Stimulated activated CD8-positive, alpha-beta memory T cell treated with anti-CD3 and anti-CD28 coated beads, Interleukin-12 subunit alpha, Interleukin-12 subunit beta, amount 100 ng/mL, for 24 hours (primary cell): Measurements from ENCODE around the gene XKR3.
"Not testable (repeated sequence)": the region's sequence is repeated elsewhere in the genome, so short reads cannot be mapped to it uniquely, and the experiment has no call there.

Experiments used
- DNase-seq: peaks from one replicate; pipeline ENCODE4 v3.0.0-alpha.2; 2020; ENCODE audit errors: extremely low read depth

XKR3 gene

DNA sequence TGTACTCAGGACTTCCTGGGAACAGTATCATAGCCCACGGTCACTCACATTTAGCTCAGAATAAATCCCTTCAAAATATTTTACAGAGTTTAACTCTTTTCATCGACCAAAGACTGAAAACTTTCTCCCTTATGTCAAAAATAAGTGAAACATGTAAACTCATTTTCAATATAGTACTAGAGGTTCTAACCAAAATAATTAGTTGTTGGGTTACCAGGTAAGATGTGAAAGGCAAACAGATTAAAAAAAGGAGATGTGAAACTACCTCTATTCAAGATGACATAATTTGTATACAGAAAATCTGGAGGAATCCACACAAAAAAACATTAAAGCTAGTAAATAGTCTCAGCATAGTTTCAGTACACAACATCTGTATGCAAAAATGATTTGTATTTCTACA is 20.3 kb downstream of the XKR3 start:
- no peak for DNase-seq

DNA sequence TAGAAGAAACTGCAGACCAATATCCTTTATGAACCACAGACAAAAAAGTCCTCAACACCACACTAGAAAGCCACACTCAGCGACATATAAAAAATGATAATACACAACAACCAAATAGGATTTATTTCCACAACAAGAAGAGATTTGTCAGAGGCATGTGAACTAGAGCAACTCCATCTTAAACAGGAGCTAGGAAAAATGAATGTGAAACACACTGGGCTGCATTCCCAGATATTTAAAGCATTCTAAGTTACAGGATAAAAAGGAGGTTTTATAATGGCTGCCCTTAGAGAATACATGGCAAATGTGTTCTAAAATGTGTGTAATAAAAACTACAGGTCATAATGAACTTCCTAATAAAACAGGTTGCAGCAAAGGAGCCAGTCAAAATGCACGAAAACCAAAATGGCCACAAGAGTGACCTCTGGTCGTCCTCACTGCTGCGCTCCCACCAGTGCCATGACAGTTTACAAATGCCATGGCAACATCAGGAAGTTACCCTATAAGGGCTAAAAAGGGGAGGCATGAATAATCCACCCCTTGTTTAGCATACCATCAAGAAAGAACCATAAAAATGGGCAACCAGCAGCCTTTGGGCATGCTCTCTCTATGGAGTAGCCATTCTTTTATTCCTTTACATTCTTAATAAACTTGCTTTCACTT is 21.8 kb downstream of the XKR3 start:
- DNase-seq: no peak

DNA sequence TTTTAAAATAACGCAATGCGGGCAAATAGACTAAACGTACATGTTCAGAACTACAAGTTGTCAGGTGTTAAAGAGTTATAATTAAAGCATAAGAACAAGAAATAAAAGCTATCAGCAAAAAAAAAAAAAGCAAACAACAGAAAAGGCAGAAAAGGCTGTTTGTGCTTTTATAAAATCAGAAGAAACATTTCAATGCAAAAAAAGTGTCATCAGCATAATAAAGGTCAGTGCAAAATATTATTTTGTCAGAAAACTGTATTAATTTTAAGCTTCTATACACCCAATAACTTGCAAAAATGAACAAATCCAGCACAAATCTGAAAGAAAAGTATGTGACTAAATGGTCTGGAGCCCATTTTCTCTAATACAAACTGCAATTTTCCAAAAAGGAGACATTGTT is 23.6 kb downstream of the XKR3 start:
- no peak for DNase-seq

DNA sequence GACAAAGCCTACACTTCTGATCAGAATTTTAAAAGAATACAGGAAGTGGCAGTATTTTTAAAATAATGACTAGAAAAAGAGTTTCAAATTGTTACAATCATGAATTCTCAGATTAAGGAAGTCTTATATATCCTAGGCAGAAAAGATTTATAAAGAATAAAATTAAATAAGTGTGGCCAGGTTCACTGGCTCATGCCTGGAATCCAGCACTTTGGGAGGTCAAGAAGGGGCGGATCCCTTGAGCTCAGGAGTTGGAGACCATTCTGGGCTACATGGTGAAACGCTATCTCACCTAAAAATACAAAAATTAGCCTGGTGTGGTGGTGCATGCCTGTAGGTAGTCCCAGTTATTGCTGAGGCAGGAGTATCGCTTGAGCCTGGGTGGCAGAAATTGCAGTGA is 24.1 kb downstream of the XKR3 start:
- DNase-seq: no peak

DNA sequence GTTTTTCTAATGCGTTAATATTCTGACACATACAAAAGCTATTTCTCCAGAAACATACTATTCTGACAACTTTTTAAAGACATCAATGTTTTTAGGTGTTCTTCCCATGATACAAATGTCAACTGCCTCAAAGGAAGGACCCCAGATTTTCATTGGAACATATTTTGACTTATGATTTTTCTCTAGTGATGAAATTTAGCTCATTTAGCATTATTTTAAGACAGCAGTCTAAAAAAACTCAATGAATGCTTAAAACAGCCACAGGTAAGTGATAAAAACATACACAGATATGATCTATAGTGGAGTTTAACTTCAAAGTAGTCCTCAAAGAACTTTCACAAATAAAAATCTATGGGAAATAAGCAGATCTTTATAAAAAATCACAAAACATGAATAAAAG is 24.9 kb downstream of the XKR3 start:
- no peak for DNase-seq

DNA sequence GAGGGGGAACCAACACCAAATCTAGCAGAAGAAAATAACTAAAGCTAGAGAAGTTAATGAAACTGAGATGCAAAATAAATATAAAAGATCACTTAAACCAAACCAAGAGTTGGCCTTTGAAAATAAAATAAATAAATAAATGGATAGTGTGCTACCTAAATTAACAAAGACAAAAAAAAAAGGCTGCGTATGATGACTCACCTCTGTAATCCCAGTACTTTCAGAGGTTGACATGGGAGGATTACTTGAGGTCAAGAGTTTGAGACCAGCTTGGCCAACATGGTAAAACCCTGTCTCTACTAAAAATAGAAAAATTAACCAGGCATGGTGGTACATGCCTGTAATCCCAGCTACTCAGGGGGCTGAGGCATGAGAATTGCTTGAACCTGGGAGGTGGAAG is 29.7 kb downstream of the XKR3 start:
- DNase-seq: not testable (repeated sequence)

DNA sequence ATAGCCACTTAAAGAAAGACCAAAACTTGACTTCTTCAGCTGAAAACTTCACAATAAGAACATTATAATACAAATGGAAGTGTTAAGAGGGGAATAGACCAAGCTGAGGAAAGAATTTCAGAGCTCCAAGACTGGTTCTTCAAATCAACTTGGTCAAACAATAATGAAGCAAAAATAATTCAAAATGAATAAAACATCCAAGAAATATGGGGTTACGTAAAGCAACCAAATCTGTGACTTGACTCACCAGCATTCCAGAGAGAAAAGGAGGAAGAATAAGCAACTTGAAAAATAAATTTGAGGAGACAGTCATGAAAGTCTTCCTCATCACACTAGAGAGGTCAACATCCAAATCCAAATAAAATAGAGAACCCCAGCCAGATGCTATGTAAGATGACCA is 31.4 kb downstream of the XKR3 start:
- no peak for DNase-seq

DNA sequence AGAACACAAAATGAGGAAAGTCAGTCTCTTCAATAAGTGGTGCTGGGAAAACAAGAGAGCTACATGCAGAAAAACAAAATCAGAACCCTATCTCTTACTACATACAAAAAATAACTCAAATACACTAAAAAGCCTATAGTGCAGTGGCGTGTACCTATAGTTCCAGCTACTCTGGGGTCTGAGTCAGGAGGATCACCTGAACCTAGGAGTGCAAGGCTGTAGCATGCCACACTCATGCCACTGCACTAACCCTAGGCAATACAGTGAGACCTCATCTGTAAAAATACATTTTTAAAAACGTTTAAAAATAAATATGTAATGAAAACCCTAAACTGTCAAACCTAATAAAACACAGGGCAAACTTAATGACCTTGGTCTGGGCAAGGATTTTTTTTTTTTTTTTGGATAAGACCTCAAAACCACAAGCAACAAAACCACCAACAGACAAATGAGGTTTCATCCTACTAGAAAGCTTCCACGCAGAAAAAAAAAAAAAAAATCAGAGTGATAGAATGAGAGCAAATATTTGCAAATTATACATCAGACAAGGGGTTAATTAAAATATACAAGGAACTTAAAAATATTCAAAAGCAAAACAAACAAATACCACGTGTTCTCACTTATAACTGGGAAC is 35.2 kb downstream of the XKR3 start:
- no peak for DNase-seq

DNA sequence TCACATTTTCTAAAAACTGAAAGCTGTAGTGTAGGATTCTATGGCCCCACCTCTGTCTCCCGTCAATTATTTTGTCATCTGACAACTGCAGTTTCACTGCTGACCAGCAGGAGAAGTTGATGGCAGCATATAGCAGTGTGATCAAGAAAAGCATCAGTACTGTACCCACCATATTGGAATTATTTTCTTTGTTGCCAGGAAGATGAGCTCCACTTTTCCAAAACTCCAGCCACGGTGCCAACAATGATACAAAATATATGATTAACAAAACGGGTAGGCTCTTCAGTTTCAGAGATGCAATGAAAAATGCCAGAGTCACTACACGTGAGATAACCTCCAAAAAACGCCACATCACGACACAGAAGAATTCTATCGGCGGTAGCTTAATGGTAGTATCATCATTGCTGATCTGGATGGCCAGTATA is 41.3 kb downstream of the XKR3 start:
- no peak for DNase-seq

DNA sequence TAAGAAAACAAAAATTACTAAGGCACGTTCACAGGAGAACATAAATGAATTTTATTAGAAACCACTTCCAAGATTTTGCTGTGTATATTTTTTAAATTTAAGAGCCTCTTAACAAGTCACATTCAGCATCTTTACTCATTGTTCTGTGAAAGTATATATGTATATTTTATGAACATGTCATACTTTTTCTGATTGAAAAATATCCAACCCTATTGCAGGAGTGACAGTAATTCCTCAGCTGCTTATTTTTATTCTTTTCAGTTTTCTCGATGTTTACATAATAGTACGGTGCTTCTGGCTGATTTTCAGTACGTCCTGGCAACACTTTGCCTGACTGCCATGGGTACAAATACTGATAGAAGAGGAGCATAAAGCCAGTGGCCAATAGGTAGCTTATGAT is 41.8 kb downstream of the XKR3 start:
- no peak for DNase-seq

DNA sequence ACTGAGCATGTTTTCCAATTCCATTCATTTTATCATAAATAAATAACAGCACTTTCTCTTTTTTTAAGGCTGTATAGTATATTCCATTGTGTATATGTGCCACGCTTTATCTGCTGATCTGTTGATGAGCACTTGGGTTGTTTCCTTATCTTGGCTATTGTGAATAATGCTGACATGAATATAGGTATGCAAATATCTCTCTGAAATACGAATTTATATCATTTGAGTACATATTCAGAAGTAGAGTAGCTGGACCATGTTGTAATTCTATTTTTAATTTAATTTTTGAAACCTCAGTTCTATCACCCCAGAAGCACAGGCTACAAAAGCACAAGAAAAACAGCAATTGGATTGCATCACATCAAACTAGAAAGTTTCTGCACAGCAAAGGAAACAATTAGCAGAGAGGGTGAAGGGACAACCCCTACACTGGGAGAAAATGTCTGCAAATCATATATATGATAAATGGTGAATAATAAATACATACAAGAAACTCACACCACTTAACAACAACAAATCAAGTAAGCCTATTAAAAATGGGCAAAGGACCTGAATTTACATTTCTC is 43.4 kb downstream of the XKR3 start:
- no peak for DNase-seq

DNA sequence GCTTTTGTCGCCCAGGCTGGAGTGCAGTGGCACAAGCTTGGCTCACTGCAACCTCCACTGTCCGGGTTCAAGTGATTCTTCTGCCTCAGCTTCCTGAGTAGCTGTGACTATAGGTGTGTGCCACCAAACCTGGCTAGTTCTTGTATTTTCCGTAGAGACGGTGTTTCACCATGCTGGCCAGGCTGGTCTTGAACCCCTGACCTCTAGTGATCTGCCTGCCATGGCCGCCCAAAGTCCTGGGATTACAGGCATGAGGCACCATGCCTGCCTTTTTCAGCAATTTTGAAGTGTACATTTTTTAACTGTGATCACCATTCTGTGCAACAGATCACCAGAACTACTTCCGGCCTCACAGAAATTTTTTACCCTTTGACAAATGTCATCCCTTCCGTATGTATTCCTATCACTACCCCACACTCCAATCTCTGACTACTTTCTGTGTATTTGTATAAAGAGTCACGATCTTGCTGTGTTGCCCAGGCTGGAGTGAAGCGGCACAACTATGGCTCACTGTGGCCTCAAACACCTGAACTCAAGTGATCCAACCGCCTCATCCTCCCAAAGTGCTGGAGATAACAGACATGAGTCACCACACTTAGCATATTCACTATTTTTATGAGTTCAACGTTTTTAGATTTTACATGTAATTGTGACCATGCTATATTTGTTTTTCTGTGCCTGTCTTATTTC is 44.0 kb downstream of the XKR3 start:
- no peak for DNase-seq

DNA sequence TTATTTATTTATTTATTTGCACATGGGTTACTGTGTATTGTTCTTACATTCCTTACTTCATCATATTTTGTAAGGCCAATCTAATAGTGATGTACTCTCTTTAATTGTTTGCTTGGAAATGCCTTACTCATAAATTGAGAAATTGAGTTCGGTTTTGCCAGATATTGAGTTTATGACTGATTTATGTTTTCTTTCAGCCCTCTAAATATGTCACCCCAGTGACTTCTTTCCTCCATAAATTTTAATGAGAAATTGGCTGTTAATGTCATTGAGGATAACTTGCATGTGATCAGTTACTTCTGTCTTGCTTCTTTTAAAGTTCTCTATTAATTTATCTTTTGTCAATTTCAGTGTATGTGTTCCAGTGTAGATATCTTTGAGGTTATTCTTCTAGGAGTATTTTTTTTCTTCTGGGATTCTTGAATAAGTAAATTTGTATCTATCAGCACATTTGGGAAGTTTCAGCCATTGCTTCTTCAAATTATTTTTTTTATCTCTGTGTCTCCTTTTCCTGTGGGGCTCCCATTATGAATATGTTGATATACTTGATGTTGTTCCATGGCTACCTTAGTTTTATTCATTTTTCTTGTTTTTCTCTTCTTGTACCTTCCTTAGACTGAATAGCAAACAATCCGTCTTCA is 47.8 kb downstream of the XKR3 start:
- DNase-seq: no peak

DNA sequence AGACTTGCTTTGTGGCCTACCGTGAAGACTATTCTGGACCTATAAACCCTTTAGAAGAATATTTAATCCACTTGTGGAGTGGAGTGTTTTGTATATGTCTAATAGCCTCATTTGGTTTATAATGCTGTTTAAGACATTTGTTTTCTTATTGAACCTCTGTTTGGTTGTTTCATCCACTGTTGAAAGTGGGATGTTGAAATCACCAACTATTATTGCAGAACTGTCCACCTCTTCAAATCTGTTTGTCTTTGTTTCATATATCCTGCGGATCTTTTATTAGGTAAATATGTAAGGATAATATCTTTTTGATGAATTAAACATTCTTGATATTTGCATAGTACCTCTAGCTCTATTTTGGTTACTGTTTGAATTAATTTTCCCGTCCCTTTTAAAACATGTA is 49.1 kb downstream of the XKR3 start:
- no peak for DNase-seq

DNA sequence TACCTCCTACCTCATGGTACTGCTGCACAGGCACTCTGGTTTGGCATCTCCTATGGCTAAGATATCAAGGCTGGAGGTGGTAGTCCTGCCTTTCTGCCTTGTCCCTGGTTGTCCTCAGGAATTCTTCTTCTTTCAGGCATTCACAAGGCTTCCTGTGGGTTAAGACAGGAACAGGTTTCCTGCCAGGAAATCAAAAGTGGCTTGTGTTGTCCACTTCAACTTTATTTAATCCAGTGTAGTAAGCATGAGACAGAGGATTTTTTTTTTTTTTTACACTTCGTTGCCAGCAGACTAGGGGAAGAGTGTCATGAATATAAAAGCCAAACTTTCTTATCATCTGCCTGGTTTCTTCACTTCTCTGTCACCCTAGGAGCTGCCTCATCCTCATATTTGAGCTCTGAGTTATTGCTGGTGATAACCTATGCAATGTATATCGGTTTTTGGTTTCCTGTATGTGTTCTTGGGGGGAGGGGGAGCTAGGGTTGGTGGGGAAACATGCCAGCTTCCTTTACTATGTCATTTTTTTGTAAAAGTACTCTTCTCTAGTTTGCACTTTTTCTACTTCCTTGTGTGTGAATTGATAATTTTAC is 50.2 kb downstream of the XKR3 start:
- DNase-seq: no peak

DNA sequence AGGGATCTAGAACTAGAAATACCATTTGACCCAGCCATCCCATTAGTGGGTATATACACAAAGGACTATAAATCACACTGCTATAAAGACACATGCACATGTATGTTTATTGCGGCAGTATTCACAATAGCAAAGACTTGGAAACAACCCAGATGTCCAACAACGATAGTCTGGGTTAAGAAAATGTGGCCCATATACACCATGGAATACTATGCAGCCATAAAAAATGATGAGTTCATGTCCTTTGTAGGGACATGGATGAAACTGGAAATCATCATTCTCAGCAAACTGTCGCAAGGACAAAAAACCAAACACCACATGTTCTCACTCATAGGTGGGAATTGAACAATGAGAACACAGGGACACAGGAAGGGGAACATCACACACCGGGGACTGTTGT is 53.6 kb downstream of the XKR3 start:
- DNase-seq: not testable (repeated sequence)

DNA sequence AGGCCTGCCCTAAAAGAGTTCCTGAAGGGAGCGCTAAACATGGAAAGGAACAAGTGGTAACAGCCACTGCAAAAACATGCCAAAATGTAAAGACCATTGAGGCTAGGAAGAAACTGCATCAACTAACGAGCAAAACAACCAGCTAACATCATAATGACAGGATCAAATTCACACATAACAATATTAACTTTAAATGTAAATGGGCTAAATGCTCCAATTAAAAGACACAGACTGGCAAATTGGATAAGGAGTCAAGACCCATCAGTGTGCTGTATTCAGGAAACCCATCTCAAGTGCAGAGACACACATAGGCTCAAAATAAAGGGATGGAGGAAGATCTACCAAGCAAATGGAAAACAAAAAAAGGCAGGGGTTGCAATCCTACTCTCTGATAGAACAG is 57.3 kb downstream of the XKR3 start:
- not testable (repeated sequence) for DNase-seq

DNA sequence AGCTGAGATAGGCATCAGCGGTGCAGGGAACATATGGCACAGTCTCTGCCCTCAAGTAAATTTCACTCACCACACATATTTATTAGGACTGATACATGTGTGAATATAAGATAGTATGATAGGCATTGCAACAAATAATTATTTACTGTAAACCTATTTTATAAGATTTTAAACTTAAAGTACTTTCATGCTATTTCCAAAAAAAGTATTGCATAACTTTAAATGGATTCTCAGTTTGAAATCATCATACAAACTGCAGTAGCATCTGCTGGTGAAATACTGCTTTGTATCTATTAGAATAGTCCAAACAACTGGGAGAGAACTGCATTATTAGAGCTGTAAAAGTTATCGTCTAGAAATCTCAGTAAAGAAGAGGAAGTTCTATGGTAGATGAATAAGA is 63.0 kb downstream of the XKR3 start:
- DNase-seq: not testable (repeated sequence)

DNA sequence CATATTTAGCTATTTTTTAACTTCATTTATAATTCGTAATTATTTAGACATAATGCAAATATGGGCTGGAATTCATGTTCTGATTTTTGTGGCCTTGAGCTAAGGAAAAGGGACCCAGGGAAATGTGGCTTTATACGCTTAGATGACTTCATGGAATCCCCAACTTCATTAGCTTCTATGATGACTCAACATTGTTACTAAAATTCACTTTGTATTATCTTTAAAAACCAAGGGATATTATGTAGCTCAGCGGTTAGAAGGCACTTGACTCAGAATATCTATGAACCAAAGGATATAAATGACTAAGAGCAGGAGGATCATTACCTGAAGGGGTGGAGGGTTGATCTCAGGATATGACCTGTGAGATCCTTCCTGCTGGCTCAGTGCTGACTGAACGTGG is 64.8 kb downstream of the XKR3 start:
- not testable (repeated sequence) for DNase-seq

DNA sequence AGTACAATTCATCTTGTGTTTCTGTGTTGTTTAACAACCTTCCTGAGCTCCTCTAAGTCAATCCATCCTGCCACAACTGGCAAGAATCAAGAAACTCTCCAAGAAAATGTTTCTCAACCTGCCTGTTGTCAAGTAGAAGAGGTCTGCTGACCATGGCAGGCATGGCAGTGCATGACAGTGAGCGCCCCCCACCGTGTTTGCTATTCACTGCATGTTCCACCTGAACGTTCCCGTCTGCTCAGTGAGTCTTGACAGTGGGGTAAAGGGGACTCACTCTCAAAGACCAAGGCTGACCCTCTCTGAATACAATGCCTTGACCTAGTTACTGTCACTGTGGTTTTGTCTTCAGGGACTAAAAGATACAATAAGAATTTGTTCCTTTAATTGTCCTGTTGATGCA is 75.9 kb downstream of the XKR3 start:
- DNase-seq: not testable (repeated sequence)

DNA sequence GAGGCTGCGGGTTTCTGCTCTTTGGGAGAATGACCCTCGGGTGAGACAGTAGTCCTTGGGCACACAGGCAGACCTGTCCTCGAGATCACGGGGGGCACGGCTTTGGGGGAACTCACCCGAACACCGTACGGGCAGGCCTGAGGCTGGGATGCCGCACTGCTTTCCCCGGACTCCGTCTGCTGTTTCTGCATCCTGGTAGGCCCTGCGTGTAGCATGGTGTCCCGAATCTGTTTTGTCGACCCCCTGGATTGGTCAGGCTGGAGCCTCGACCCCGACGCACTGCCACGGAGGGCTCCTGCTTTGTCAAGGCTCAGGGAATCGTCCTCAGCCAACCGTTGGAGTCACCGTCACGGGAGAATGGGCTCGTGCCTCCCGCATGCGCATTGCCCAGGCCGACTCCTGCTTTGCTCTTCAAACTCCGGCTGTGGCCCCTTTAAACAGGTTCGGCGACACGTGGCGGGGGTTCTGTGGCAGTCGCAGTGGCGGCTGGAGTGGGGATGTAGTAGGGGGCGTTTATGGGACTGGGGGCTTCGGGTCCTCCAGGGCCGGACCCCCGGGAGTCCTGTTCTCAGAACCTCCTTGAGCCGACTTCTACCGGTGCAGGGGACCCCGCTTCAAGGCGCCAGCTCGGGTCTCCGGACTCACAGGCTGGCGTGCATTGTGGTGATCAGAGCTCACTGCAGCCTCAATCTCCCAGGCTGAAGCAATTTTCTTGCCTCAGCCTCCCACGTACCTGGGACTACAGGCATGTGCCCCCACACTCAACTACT is 76.9 kb downstream of the XKR3 start:
- not testable (repeated sequence) for DNase-seq
